Stomach (tissue), 9 donors: ENCODE measurements around the gene CBFB. TPM values are rescaled to one million over a fixed set of nuclear protein-coding genes. Genes with fewer than 3 reads are reported as not detected.

ENCODE experiments used
- DNase-seq, 2 donors: peaks; one replicate each; pipeline versions ENCODE4 v3.0.0 to v3.0.0-alpha.2; 2013 to 2019
- H3K27ac ChIP-seq, 5 donors: fragments of 200-600 bp in 4 of 5; sonication (generic) in 4 of 5; one replicate each; pipeline ENCODE4 v1.5.1; 2013 to 2019; ENCODE audit warnings: mild to moderate bottlenecking in 1 of 5, moderate library complexity in 1 of 5
- H3K27me3 ChIP-seq, 3 donors: fragments of 200-600 bp; sonication (generic); one replicate each; pipeline ENCODE4 v1.5.1; 2017 to 2019; ENCODE audit warnings: mixed run types in 1 of 3
- H3K36me3 ChIP-seq, 4 donors: fragments of 200-600 bp; sonication (generic); 1 replicate in 3 of 4; 2 replicates in 1 of 4; pipeline ENCODE4 v1.5.1; 2016 to 2019
- H3K4me1 ChIP-seq, 4 donors: fragments of 200-600 bp; sonication (generic); one replicate each; pipeline ENCODE4 v1.5.1; 2016 to 2019
- H3K4me3 ChIP-seq, 4 donors: fragments of 200-600 bp; sonication (generic) in 3 of 4; one replicate each; pipeline ENCODE4 v1.5.1; 2016 to 2019; ENCODE audit warnings: mild to moderate bottlenecking in 1 of 4
- H3K9me3 ChIP-seq, 4 donors: fragments of 200-600 bp; sonication (generic); one replicate each; pipeline ENCODE4 v1.5.1; 2016 to 2019
- EP300 ChIP-seq: sonication (generic); formaldehyde crosslinking; IDR thresholded peaks from one replicate; pipeline ENCODE4 v1.6.1; 2017; ENCODE audit warnings: antibody characterized with exemption
- POLR2A ChIP-seq, 4 donors: fragments of 450-650 bp; IDR thresholded peaks; one replicate each; pipeline ENCODE4 v1.6.1; 2016; ENCODE audit warnings: antibody characterized with exemption in 4 of 4, control low read depth in 2 of 4, mild to moderate bottlenecking in 1 of 4, moderate library complexity in 1 of 4
- POLR2AphosphoS5 ChIP-seq, 3 donors: sonication (generic); formaldehyde crosslinking; IDR thresholded peaks; one replicate each; pipeline ENCODE4 v1.6.1; 2016; ENCODE audit warnings: antibody characterized with exemption in 3 of 3
- WGBS, 5 donors: extraction: QIAGEN DNeasy Blood & Tissue Kit in 3 of 5; methylation state at CpG; one replicate each; pipeline versions ENCODE4 v1.1.5 to v1.1.7; 2013 to 2018; 5-methylcytosine and 5-hydroxymethylcytosine counted together
- intact Hi-C: fragments of 100-400 bp; cut with DNase I; formaldehyde crosslinking; loops from one replicate; pipeline ENCODE4 v1.15.1; 2023; ENCODE audit warnings: low total_unique reads
- polyA plus RNA-seq, 3 donors: library from polyadenylated mRNA; stranded (reverse); fragments of 200-250 nt; gene quantifications; one replicate each; pipeline ENCODE4 v1.2.3, GENCODE V29; 2013
- total RNA-seq, 5 donors: library from RNA; depleted of rRNA; stranded (reverse); fragments of >200 nt; gene quantifications; one replicate each; pipeline versions ENCODE4 v1.1.0 to v1.2.3, GENCODE V29; 2014 to 2016
- TF ChIP-seq, protein P1 (sequence below), 7 experiments: fragments of 450-650 bp in 4 of 7; fragments of 200-600 bp in 3 of 7; sonication (generic) in 3 of 7; IDR thresholded peaks; one replicate each; pipeline ENCODE4 v1.5.1; 2016 to 2019; ENCODE audit warnings: antibody characterized with exemption in 7 of 7, control low read depth in 2 of 7, mild to moderate bottlenecking in 1 of 7
- donor health status: healthy with polysubstance abuse.
- donor health status: Bipolar disorder and iron deficiency.
- donor health status: healthy.

The CBFB gene
- total and polyA plus RNA-seq, 8 donors = 4.1 to 68.1 (median 17.6) TPM

- H3K4me3 ChIP-seq = peak overlapping the region; percentile 74 to 98 (median 84)
- peaks cover 0 to 25% (median 3%) of the 10 kb centered on the region in 4 donors for H3K36me3 ChIP-seq
- H3K4me1 ChIP-seq = peaks cover 27 to 56% (median 40%) of the 10 kb centered on the region in 4 donors
- intact Hi-C loops = no loop called here
- WGBS, 5 donors = 33 to 44% (median 36%) methylated on average over 18 of the region's 18 CpGs
- no peaks in the 10 kb centered on the region for H3K27me3 ChIP-seq
- H3K27ac ChIP-seq = peak overlapping the region; percentile 95 to 99 (median 98)
- H3K9me3 ChIP-seq = no peaks in the 10 kb centered on the region
- TF ChIP-seq POLR2AphosphoS5 (IDR thresholded peaks at IDR 0.05) (no peak), POLR2A (IDR thresholded peaks at IDR 0.05) (no peak), EP300 (no peak)
- TF ChIP-seq, protein P1, sequence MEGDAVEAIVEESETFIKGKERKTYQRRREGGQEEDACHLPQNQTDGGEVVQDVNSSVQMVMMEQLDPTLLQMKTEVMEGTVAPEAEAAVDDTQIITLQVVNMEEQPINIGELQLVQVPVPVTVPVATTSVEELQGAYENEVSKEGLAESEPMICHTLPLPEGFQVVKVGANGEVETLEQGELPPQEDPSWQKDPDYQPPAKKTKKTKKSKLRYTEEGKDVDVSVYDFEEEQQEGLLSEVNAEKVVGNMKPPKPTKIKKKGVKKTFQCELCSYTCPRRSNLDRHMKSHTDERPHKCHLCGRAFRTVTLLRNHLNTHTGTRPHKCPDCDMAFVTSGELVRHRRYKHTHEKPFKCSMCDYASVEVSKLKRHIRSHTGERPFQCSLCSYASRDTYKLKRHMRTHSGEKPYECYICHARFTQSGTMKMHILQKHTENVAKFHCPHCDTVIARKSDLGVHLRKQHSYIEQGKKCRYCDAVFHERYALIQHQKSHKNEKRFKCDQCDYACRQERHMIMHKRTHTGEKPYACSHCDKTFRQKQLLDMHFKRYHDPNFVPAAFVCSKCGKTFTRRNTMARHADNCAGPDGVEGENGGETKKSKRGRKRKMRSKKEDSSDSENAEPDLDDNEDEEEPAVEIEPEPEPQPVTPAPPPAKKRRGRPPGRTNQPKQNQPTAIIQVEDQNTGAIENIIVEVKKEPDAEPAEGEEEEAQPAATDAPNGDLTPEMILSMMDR (IDR thresholded peaks at IDR 0.05) = no peak
- DNase-seq = no peak
These were observed 1.4 kb downstream of the CBFB start for GRCh38 chr16:67030221-67030962.

DNA sequence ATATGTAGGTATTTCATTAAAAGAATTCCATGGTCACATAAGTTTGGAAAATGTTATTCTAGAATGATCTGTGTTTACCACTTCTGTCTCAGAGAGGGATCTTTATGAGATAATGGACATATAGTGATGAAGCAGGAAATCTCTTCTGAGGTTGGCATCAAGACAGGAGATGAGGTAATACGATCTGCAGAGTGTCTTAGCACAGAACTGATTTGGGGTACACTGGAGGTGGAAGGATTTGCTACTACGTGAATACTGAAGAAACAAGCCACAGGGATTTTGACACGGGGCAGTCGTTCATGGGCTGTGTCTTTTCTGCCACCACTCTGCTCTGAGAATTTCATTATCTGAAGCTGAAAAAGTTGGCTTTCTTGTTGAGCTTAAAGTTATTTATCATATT is 5.5 kb downstream of the CBFB start:
- H3K4me1 ChIP-seq = peaks cover 20 to 58% (median 38%) of the 10 kb centered on the region in 4 donors
- no peaks in the 10 kb centered on the region for H3K27me3 ChIP-seq
- no peak for TF ChIP-seq POLR2A (IDR thresholded peaks at IDR 0.05)
- TF ChIP-seq EP300 = no peak
- TF ChIP-seq, protein P1 (IDR thresholded peaks at IDR 0.05) = no peak
- no peak for TF ChIP-seq POLR2AphosphoS5 (IDR thresholded peaks at IDR 0.05)
- 47 to 67% (median 56%) methylated on average over 4 of the region's 4 CpGs for WGBS, 5 donors
- no peaks in the 10 kb centered on the region for H3K9me3 ChIP-seq
- no peak overlapping the region for H3K4me3 ChIP-seq
- H3K36me3 ChIP-seq = peaks cover 2 to 36% (median 12%) of the 10 kb centered on the region in 4 donors
- H3K27ac ChIP-seq = no peak overlapping the region
- DNase-seq = peak in 1 of 2 donors; percentile 50
- intact Hi-C loops = no loop called here

GRCh38 chr16:67035364-67035763 is 6.4 kb downstream of the CBFB start:
- intact Hi-C loops = no loop called here
- H3K4me1 ChIP-seq = peaks cover 18 to 57% (median 35%) of the 10 kb centered on the region in 4 donors
- H3K9me3 ChIP-seq = no peaks in the 10 kb centered on the region
- no peak for TF ChIP-seq EP300
- no peak for TF ChIP-seq POLR2AphosphoS5 (IDR thresholded peaks at IDR 0.05)
- no peak for TF ChIP-seq POLR2A (IDR thresholded peaks at IDR 0.05)
- no peaks in the 10 kb centered on the region for H3K27me3 ChIP-seq
- H3K36me3 ChIP-seq = peaks cover 2 to 36% (median 13%) of the 10 kb centered on the region in 4 donors
- no peak overlapping the region for H3K4me3 ChIP-seq
- no peak for DNase-seq
- H3K27ac ChIP-seq = no peak overlapping the region
- WGBS, 5 donors = 81 to 93% (median 88%) methylated on average over 1 of the region's 1 CpG

- intact Hi-C loops = no loop called here
- Histone ChIP-seq H3K27me3 (no peaks in the 10 kb centered on the region), H3K36me3 (peaks cover 2 to 34% (median 13%) of the 10 kb centered on the region in 4 donors), H3K27ac (no peak overlapping the region), H3K9me3 (no peaks in the 10 kb centered on the region), H3K4me1 (peaks cover 8 to 57% (median 33%) of the 10 kb centered on the region in 4 donors), H3K4me3 (no peak overlapping the region)
- no peak for TF ChIP-seq POLR2A (IDR thresholded peaks at IDR 0.05)
- TF ChIP-seq, protein P1 (IDR thresholded peaks at IDR 0.05) = no peak
- no peak for TF ChIP-seq POLR2AphosphoS5 (IDR thresholded peaks at IDR 0.05)
- TF ChIP-seq EP300 = no peak
- peak in 1 of 2 donors; percentile 33 for DNase-seq
- 58 to 77% (median 70%) methylated on average over 5 of the region's 5 CpGs for WGBS, 5 donors
These were observed 7.4 kb downstream of the CBFB start for GRCh38 chr16:67036323-67036741.
